Activated naive CD8-positive, alpha-beta T cell treated with anti-CD3 and anti-CD28 coated beads for 36 hours (primary cell): ENCODE results near the gene TUBD1. TPM values are rescaled to one million over a fixed set of nuclear protein-coding genes. Genes with fewer than 3 reads are reported as not detected.
"Not testable (repeated sequence)": the region's sequence is repeated elsewhere in the genome, so short reads cannot be mapped to it uniquely, and the experiment has no call there.

Source experiments
- DNase-seq: peaks from one replicate; pipeline ENCODE4 v3.0.0; 2021
- H3K27ac Mint-ChIP-seq: one replicate; pipeline ENCODE4 v1.8.0; 2022; ENCODE audit warnings: mild to moderate bottlenecking, moderate library complexity, mixed read lengths
- H3K27me3 Mint-ChIP-seq: one replicate; pipeline ENCODE4 v1.8.0; 2022; ENCODE audit warnings: mild to moderate bottlenecking, mixed read lengths
- H3K36me3 Mint-ChIP-seq: one replicate; pipeline ENCODE4 v1.8.0; 2021; ENCODE audit warnings: mild to moderate bottlenecking, mixed read lengths
- H3K4me1 Mint-ChIP-seq: one replicate; pipeline ENCODE4 v1.8.0; 2021; ENCODE audit warnings: mixed read lengths
- H3K4me3 Mint-ChIP-seq: one replicate; pipeline ENCODE4 v1.8.0; 2022; ENCODE audit warnings: mild to moderate bottlenecking, moderate library complexity, mixed read lengths
- H3K9me3 Mint-ChIP-seq: one replicate; pipeline ENCODE4 v1.8.0; 2022; ENCODE audit warnings: mixed read lengths
- total RNA-seq, 2 experiments: library from RNA; stranded (reverse); gene quantifications; one replicate each; pipeline ENCODE4 v1.2.3, GENCODE V29; 2021

Gene TUBD1
- total RNA-seq, 2 experiments from 2014 or later, result 7.6 to 7.8 TPM

GRCh38 chr17:59892251-59892923 is 356 bp downstream of the TUBD1 start:
- H3K9me3 Mint-ChIP-seq, result no peaks in the 10 kb centered on the region
- peaks cover 41% of the 10 kb centered on the region for H3K4me1 Mint-ChIP-seq
- H3K27me3 Mint-ChIP-seq, result no peaks in the 10 kb centered on the region
- H3K27ac Mint-ChIP-seq, result peak overlapping the region; percentile 99
- peaks cover 20% of the 10 kb centered on the region for H3K36me3 Mint-ChIP-seq
- no peak for DNase-seq
- peak overlapping the region; percentile 100 for H3K4me3 Mint-ChIP-seq

GRCh38 chr17:59890720-59891119 is 2.0 kb downstream of the TUBD1 start:
- Mint-ChIP-seq H3K36me3 (peaks cover 18% of the 10 kb centered on the region), H3K9me3 (no peaks in the 10 kb centered on the region), H3K27me3 (no peaks in the 10 kb centered on the region), H3K4me1 (peaks cover 35% of the 10 kb centered on the region), H3K27ac (peak overlapping the region; percentile 43), H3K4me3 (peak overlapping the region; percentile 54)
- DNase-seq, result no peak

DNA sequence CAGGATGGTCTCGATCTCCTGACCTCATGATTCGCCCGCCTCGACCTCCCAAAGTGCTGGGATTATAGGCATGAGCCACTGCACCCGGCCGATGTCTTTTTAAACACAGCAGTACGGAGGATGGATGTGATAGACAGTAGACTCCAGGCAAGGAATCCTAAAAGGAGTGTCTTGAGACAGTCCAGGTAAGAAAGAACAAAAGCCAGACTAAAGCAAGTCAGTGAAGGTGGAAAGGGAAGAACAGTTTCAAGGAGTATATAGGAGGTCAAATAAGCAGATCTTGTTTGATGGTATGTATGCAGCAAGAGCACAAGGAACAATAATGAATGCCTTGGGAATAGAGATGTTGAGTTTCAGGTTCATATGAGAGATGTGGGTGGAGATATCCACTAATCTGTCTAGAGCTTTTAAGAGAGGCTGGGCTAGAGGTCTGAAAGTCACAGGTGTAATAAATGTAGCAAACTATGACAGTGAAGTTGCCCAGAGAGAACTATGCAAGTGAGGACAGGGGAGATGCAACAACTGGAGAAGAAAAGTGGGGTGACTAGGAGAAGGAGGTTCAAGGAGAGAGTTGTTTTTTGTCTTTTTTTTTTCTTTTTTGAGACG is 4.5 kb downstream of the TUBD1 start:
- no peak overlapping the region for H3K4me3 Mint-ChIP-seq
- peaks cover 27% of the 10 kb centered on the region for H3K4me1 Mint-ChIP-seq
- no peaks in the 10 kb centered on the region for H3K9me3 Mint-ChIP-seq
- no peak overlapping the region for H3K27ac Mint-ChIP-seq
- DNase-seq, result no peak
- no peaks in the 10 kb centered on the region for H3K27me3 Mint-ChIP-seq
- peaks cover 19% of the 10 kb centered on the region for H3K36me3 Mint-ChIP-seq

DNA sequence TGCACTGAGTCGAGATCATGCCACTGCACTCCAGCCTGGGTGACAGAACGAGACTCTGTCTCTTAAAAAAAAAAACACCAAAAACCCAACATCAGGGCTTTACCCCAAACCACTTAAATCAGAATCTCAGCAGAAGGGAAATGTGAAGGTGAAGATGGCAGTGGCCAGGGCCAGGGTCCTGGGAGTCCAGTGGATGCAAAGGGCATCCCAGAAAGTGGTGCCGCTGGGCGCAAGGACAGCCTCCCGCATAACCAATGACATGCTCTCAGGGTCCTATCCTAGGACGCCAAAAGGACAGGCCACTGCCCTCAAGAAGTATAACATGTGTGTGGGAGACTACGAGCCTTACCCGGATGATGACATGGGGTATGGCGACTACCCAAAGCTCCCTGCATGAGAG is 7.9 kb downstream of the TUBD1 start:
- Mint-ChIP-seq H3K27me3 (no peaks in the 10 kb centered on the region), H3K4me1 (peaks cover 10% of the 10 kb centered on the region), H3K36me3 (peaks cover 18% of the 10 kb centered on the region), H3K9me3 (no peaks in the 10 kb centered on the region), H3K27ac (no peak overlapping the region), H3K4me3 (no peak overlapping the region)
- DNase-seq, result no peak

DNA sequence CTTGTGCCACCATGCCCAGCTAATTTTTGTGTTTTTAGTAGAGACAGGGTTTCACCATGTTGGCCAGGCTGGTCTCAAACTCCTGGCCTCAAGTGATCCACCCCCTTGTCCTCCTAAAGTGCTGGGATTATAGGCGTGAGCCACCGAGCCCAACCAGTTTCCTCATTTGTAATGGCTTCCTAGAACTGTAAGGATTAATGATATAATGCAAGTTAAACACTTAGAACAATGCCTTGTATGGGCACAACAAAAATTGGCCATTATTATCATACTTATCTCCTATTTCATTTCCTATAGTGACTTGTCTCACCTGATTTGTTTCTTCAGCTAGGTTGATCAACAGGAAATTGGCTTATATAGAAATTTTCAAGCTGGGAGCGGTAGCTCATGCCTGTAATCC is 14.1 kb downstream of the TUBD1 start:
- H3K4me1 Mint-ChIP-seq, result no peaks in the 10 kb centered on the region
- H3K4me3 Mint-ChIP-seq, result no peak overlapping the region
- H3K36me3 Mint-ChIP-seq, result peaks cover 10% of the 10 kb centered on the region
- DNase-seq, result no peak
- H3K27me3 Mint-ChIP-seq, result no peaks in the 10 kb centered on the region
- no peak overlapping the region for H3K27ac Mint-ChIP-seq
- H3K9me3 Mint-ChIP-seq, result no peaks in the 10 kb centered on the region

- H3K36me3 Mint-ChIP-seq, result peaks cover 10% of the 10 kb centered on the region
- DNase-seq, result no peak
- no peak overlapping the region for H3K4me3 Mint-ChIP-seq
- H3K4me1 Mint-ChIP-seq, result no peaks in the 10 kb centered on the region
- no peaks in the 10 kb centered on the region for H3K27me3 Mint-ChIP-seq
- H3K27ac Mint-ChIP-seq, result peak overlapping the region; percentile 8
- H3K9me3 Mint-ChIP-seq, result no peaks in the 10 kb centered on the region
Measured at GRCh38 chr17:59877965-59878364, 14.8 kb downstream of the TUBD1 start.

- H3K27ac Mint-ChIP-seq, result no peak overlapping the region
- no peaks in the 10 kb centered on the region for H3K9me3 Mint-ChIP-seq
- H3K36me3 Mint-ChIP-seq, result peaks cover 11% of the 10 kb centered on the region
- no peaks in the 10 kb centered on the region for H3K4me1 Mint-ChIP-seq
- no peaks in the 10 kb centered on the region for H3K27me3 Mint-ChIP-seq
- no peak for DNase-seq
- no peak overlapping the region for H3K4me3 Mint-ChIP-seq
Measured at GRCh38 chr17:59876107-59876506, 16.6 kb downstream of the TUBD1 start.

DNA sequence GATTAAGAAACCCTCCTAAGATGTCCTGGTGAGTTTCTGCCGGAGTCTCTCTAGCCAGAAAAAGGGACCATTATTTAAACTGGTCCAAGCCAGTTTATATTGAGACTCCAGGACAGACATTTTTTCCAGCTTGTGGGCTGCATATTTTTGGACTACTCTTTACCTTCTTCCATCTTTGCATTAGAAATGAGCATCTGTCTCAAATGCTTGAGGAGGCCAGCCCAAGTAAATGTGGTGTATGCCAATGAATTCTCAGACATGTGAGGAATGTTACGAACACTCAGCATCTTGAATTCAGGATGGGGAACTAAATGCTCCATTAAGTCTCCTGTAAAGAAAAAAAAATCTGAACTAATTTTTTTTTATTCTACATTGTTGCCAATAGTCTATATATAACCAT is 18.4 kb downstream of the TUBD1 start:
- H3K9me3 Mint-ChIP-seq, result no peaks in the 10 kb centered on the region
- H3K36me3 Mint-ChIP-seq, result peaks cover 6% of the 10 kb centered on the region
- H3K27ac Mint-ChIP-seq, result no peak overlapping the region
- H3K4me3 Mint-ChIP-seq, result no peak overlapping the region
- DNase-seq, result no peak
- H3K27me3 Mint-ChIP-seq, result no peaks in the 10 kb centered on the region
- H3K4me1 Mint-ChIP-seq, result no peaks in the 10 kb centered on the region

- H3K27ac Mint-ChIP-seq, H3K27me3 Mint-ChIP-seq, H3K9me3 Mint-ChIP-seq, H3K36me3 Mint-ChIP-seq, DNase-seq, H3K4me1 Mint-ChIP-seq, H3K4me3 Mint-ChIP-seq: not testable (repeated sequence)
Measured at GRCh38 chr17:59873414-59873813, 19.3 kb downstream of the TUBD1 start.

GRCh38 chr17:59872351-59872750 is 20.4 kb downstream of the TUBD1 start:
- H3K9me3 Mint-ChIP-seq, result no peaks in the 10 kb centered on the region
- DNase-seq, result no peak
- H3K4me3 Mint-ChIP-seq, result no peak overlapping the region
- no peak overlapping the region for H3K27ac Mint-ChIP-seq
- H3K4me1 Mint-ChIP-seq, result peaks cover 3% of the 10 kb centered on the region
- H3K27me3 Mint-ChIP-seq, result no peaks in the 10 kb centered on the region
- peaks cover 6% of the 10 kb centered on the region for H3K36me3 Mint-ChIP-seq

DNA sequence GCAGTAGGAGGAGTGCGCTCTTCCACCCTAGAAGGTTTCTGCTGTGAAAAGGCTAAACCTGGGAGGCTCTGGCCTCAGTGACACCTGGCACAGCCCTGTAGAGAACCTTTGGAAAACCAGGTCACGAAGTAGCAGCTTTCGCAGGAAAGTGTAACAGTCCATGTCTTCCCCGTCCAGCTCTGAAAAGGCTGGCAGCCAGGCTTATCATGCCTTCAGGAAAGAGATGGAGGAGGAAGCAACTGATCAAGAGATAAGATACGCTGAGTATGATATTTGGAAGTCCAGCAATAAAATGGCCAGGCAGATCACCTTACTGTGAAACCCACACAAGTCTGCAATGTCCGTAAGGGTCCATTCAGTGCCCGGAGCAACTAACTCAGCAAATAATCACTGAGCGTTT is 22.3 kb downstream of the TUBD1 start:
- no peak overlapping the region for H3K4me3 Mint-ChIP-seq
- peaks cover 3% of the 10 kb centered on the region for H3K4me1 Mint-ChIP-seq
- no peak for DNase-seq
- H3K27ac Mint-ChIP-seq, result no peak overlapping the region
- H3K36me3 Mint-ChIP-seq, result peaks cover 2% of the 10 kb centered on the region
- no peaks in the 10 kb centered on the region for H3K27me3 Mint-ChIP-seq
- no peaks in the 10 kb centered on the region for H3K9me3 Mint-ChIP-seq

DNA sequence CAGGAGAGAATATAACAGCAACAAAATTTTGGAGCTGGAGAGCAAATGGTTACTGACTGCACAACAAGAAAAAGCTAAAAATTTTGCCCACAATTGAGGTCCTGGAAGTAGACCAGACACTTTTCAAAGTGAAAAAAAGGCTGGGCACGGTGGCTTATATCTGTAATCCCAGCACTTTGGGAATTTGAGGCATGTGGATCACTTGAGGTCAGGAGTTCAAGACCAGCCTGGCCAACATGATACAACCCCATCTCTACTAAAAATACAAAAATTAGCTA is 22.9 kb downstream of the TUBD1 start:
- Mint-ChIP-seq H3K27me3 (no peaks in the 10 kb centered on the region), H3K4me1 (peaks cover 3% of the 10 kb centered on the region), H3K27ac (no peak overlapping the region), H3K36me3 (peaks cover 2% of the 10 kb centered on the region), H3K4me3 (no peak overlapping the region), H3K9me3 (no peaks in the 10 kb centered on the region)
- DNase-seq, result no peak

DNA sequence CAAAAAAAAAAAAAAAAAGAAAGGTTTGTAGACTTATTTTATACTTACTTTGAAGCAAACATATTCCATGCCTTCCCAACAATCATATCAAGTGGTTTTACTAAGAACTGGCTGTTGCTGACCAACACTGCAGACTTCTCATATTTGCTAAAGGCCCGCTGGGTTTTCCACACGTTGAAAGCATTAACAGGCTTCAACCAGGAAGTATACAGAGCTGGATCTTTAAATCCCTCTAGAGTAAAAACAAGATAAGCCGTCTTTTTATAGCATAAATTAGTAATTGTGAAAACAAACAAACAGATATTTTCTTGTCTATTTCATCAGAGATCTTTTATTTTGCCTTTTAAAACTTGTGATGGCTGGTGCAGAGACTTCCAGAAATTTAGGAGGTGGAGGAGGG is 29.1 kb downstream of the TUBD1 start:
- Mint-ChIP-seq H3K4me1 (peaks cover 12% of the 10 kb centered on the region), H3K36me3 (peaks cover 9% of the 10 kb centered on the region), H3K9me3 (no peaks in the 10 kb centered on the region), H3K27me3 (no peaks in the 10 kb centered on the region), H3K4me3 (no peak overlapping the region), H3K27ac (no peak overlapping the region)
- no peak for DNase-seq

GRCh38 chr17:59859444-59860025 is 33.2 kb downstream of the TUBD1 start:
- peaks cover 22% of the 10 kb centered on the region for H3K4me1 Mint-ChIP-seq
- H3K27me3 Mint-ChIP-seq, result no peaks in the 10 kb centered on the region
- no peak overlapping the region for H3K4me3 Mint-ChIP-seq
- H3K9me3 Mint-ChIP-seq, result no peaks in the 10 kb centered on the region
- DNase-seq, result no peak
- peak overlapping the region; percentile 38 for H3K27ac Mint-ChIP-seq
- peaks cover 9% of the 10 kb centered on the region for H3K36me3 Mint-ChIP-seq

DNA sequence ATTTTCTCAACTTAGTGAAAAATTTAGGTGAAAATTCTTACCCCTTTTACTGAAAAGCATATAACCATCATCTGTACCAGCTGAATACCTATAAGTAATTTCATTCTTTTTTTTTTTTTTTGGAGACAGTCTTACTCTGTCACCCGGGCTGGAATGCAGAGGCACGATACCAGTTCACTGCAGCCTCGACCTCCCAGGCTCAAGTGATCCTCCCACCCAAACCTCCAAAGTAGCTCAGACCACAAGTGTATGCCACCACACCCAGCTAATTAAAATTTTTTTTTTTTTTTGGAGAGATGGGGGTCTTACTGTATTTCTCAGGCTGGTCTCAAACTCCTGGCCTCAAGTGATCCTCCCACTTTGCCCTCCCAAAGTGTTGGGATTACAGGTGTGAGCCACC is 33.8 kb downstream of the TUBD1 start:
- Mint-ChIP-seq H3K36me3 (peaks cover 9% of the 10 kb centered on the region), H3K4me1 (peaks cover 22% of the 10 kb centered on the region), H3K9me3 (no peaks in the 10 kb centered on the region), H3K4me3 (no peak overlapping the region), H3K27me3 (no peaks in the 10 kb centered on the region), H3K27ac (peak overlapping the region; percentile 38)
- no peak for DNase-seq

DNA sequence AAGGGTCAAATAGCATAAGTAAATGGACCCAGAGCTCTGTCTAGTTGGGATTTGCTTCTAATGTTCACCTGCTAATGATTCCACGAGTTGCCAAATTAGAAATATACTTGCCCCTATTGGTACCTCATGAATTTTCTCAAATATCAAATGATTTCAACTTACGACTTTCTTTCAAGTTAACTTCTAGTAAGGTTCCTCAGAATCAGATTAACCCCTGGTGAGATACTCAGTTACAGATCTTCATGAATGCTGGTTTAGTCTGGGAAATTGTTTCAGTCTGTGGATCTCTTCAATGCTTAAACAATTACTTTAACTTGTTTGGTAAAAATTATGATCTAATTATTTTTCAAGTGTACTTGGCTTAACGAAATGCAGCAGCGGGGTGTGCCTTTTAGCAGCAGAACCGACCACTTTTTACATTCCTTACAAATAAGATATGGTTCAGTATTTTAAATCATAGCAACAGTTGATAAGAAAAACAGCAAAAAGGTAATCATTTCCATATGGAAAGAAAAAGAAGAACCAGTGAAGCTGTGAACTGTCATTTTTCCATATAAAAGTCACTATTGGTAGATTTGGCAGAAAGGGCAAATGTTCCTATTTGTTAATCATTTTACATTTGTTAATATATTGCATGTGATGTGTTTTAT is 34.5 kb downstream of the TUBD1 start:
- Mint-ChIP-seq H3K4me3 (no peak overlapping the region), H3K27ac (peak overlapping the region; percentile 59), H3K36me3 (peaks cover 9% of the 10 kb centered on the region), H3K27me3 (no peaks in the 10 kb centered on the region), H3K4me1 (peaks cover 25% of the 10 kb centered on the region), H3K9me3 (no peaks in the 10 kb centered on the region)
- no peak for DNase-seq
